KMS-11 (cell line): Measurements from ENCODE around the gene WNT11.

Source experiments
- H2AFZ ChIP-seq: fragments of 200-600 bp; sonication (generic); 2 replicates; pipeline ENCODE4 v1.6.1; 2016; ENCODE audit warnings: antibody characterized with exemption, mixed run types, low read depth
- H3K27ac ChIP-seq: fragments of 200-600 bp; sonication (generic); 2 replicates; pipeline ENCODE4 v1.6.1; 2016; ENCODE audit warnings: mild to moderate bottlenecking, mixed run types
- H3K27me3 ChIP-seq: fragments of 200-600 bp; sonication (generic); 2 replicates; pipeline ENCODE4 v1.6.1; 2017; ENCODE audit warnings: mild to moderate bottlenecking, low read depth, mixed run types, moderate library complexity; ENCODE audit not compliant: insufficient read depth
- H3K36me3 ChIP-seq: fragments of 200-600 bp; sonication (generic); 2 replicates; pipeline ENCODE4 v1.6.1; 2017; ENCODE audit warnings: mild to moderate bottlenecking, mixed run types; ENCODE audit not compliant: insufficient read depth
- H3K4me1 ChIP-seq: fragments of 200-600 bp; sonication (generic); 2 replicates; pipeline ENCODE4 v1.6.1; 2016; ENCODE audit warnings: mild to moderate bottlenecking, low read depth, mixed run types; ENCODE audit not compliant: poor library complexity, severe bottlenecking
- H3K4me2 ChIP-seq: fragments of 200-600 bp; sonication (generic); 2 replicates; pipeline ENCODE4 v1.7.0; 2016; ENCODE audit warnings: mild to moderate bottlenecking, mixed run types
- H3K4me3 ChIP-seq: fragments of 200-600 bp; sonication (generic); IDR thresholded peaks from 2 replicates; pipeline ENCODE4 v1.6.1; 2017; ENCODE audit warnings: low read depth, low read length, mixed read lengths; ENCODE audit not compliant: insufficient read depth
- H3K79me2 ChIP-seq: fragments of 200-600 bp; sonication (generic); 2 replicates; pipeline ENCODE4 v1.6.1; 2016; ENCODE audit warnings: low read depth, mixed run types; ENCODE audit not compliant: insufficient read depth
- H3K9ac ChIP-seq: fragments of 200-600 bp; sonication (generic); 2 replicates; pipeline ENCODE4 v1.6.1; 2016; ENCODE audit warnings: mild to moderate bottlenecking, mixed run types
- H4K20me1 ChIP-seq: fragments of 200-600 bp; sonication (generic); 2 replicates; pipeline ENCODE4 v1.6.1; 2016; ENCODE audit warnings: mild to moderate bottlenecking, mixed run types; ENCODE audit not compliant: insufficient read depth
- CTCF ChIP-seq: fragments of 200-600 bp; sonication (generic); conservative IDR thresholded peaks from 2 replicates; pipeline ENCODE4 v1.6.1; 2017; ENCODE audit warnings: low read depth, mild to moderate bottlenecking, antibody characterized with exemption, low read length, moderate library complexity, mixed read lengths

Gene WNT11

GRCh38 chr11:76189682-76190081 is 16.6 kb downstream of the WNT11 start:
- no peaks in the 10 kb centered on the region for H3K27me3 ChIP-seq
- no peak overlapping the region for H2AFZ ChIP-seq
- no peaks in the 10 kb centered on the region; the same call in 1 of the 2 replicates for H3K36me3 ChIP-seq
- no peak overlapping the region for H3K4me3 ChIP-seq
- no peak overlapping the region for H3K9ac ChIP-seq
- H3K4me2 ChIP-seq: no peak overlapping the region
- no peaks in the 10 kb centered on the region for H3K4me1 ChIP-seq
- no peak overlapping the region for H3K27ac ChIP-seq
- no peaks in the 10 kb centered on the region for H3K79me2 ChIP-seq
- no peaks in the 10 kb centered on the region for H4K20me1 ChIP-seq
- TF ChIP-seq CTCF: no peak

- Histone ChIP-seq H3K9ac (no peak overlapping the region), H3K4me2 (no peak overlapping the region), H2AFZ (no peak overlapping the region), H4K20me1 (no peaks in the 10 kb centered on the region), H3K4me3 (no peak overlapping the region), H3K79me2 (no peaks in the 10 kb centered on the region), H3K27ac (no peak overlapping the region), H3K36me3 (no peaks in the 10 kb centered on the region; the same call in 1 of the 2 replicates), H3K27me3 (no peaks in the 10 kb centered on the region), H3K4me1 (no peaks in the 10 kb centered on the region)
- TF ChIP-seq CTCF: no peak
Measured at GRCh38 chr11:76188873-76189272, 17.4 kb downstream of the WNT11 start.

GRCh38 chr11:76186776-76187279 is 19.5 kb downstream of the WNT11 start:
- Histone ChIP-seq H3K9ac (no peak overlapping the region), H2AFZ (no peak overlapping the region)
- TF ChIP-seq CTCF: no peak

GRCh38 chr11:76185931-76186401 is 20.3 kb downstream of the WNT11 start:
- Histone ChIP-seq H3K9ac (no peak overlapping the region), H4K20me1 (no peaks in the 10 kb centered on the region), H3K27me3 (no peaks in the 10 kb centered on the region), H3K4me3 (no peak overlapping the region), H3K36me3 (no peaks in the 10 kb centered on the region), H3K79me2 (no peaks in the 10 kb centered on the region), H3K4me1 (no peaks in the 10 kb centered on the region), H2AFZ (no peak overlapping the region), H3K4me2 (no peak overlapping the region), H3K27ac (no peak overlapping the region)
- no peak for TF ChIP-seq CTCF

More at GRCh38 chr11:76186776-76187279, 19.5 kb downstream of the WNT11 start:
- H3K4me1 ChIP-seq: no peaks in the 10 kb centered on the region
- H3K27ac ChIP-seq: no peak overlapping the region
- H3K36me3 ChIP-seq: no peaks in the 10 kb centered on the region; the same call in 1 of the 2 replicates
- no peak overlapping the region for H3K4me3 ChIP-seq
- H3K27me3 ChIP-seq: no peaks in the 10 kb centered on the region
- H3K4me2 ChIP-seq: no peak overlapping the region
- H4K20me1 ChIP-seq: no peaks in the 10 kb centered on the region
- no peaks in the 10 kb centered on the region for H3K79me2 ChIP-seq
